SU-DHL-6 (cell line): ENCODE results near the gene TENM4.

Source experiments
- H2AFZ ChIP-seq: fragments of 200-600 bp; sonication (generic); 2 replicates; pipeline ENCODE4 v1.6.1; 2014; ENCODE audit warnings: low read depth, mild to moderate bottlenecking, moderate library complexity, mixed read lengths, antibody characterized with exemption, low read length; ENCODE audit not compliant: severe bottlenecking
- H3F3A ChIP-seq: fragments of 200-600 bp; shearing (Covaris generic); 2 replicates; pipeline ENCODE4 v1.6.0; 2016; ENCODE audit warnings: antibody characterized with exemption, mild to moderate bottlenecking; ENCODE audit not compliant: insufficient read depth
- H3K27ac ChIP-seq: fragments of 200-600 bp; sonication (generic); 2 replicates; pipeline ENCODE4 v1.5.1; 2016; ENCODE audit warnings: low read depth, mild to moderate bottlenecking, low read length, moderate library complexity, mixed read lengths
- H3K27me3 ChIP-seq: fragments of 200-600 bp; sonication (generic), shearing (Covaris generic); 2 replicates; pipeline ENCODE4 v1.6.0; 2014; ENCODE audit warnings: mild to moderate bottlenecking, low read length
- H3K36me3 ChIP-seq: fragments of 200-600 bp; sonication (generic); 2 replicates; pipeline ENCODE4 v1.6.1; 2014; ENCODE audit warnings: mild to moderate bottlenecking, low read length, mixed read lengths
- H3K4me2 ChIP-seq: fragments of 300-600, 200-600 bp; shearing (Covaris generic), sonication (generic); 2 replicates; pipeline ENCODE4 v1.6.0; 2014; ENCODE audit warnings: low read length, low read depth, mild to moderate bottlenecking; ENCODE audit not compliant: poor library complexity, severe bottlenecking
- H3K4me3 ChIP-seq: fragments of 200-600 bp; sonication (generic); 2 replicates; pipeline ENCODE4 v1.5.1; 2014; ENCODE audit warnings: antibody characterized with exemption, low read length, mild to moderate bottlenecking, mixed read lengths; ENCODE audit not compliant: insufficient read depth, poor library complexity, severe bottlenecking
- H3K79me2 ChIP-seq: fragments of 200-600 bp; sonication (generic); 2 replicates; pipeline ENCODE4 v1.6.1; 2014; ENCODE audit warnings: mild to moderate bottlenecking, low read length, moderate library complexity; ENCODE audit not compliant: insufficient read depth
- H3K9ac ChIP-seq: fragments of 200-600 bp; sonication (generic); 2 replicates; pipeline ENCODE4 v1.7.0; 2014; ENCODE audit warnings: mild to moderate bottlenecking, low read length
- H3K9me2 ChIP-seq: fragments of 200-600 bp; sonication (generic); replicated peaks from 2 replicates; pipeline ENCODE4 v1.6.1; 2014; ENCODE audit warnings: low read length; ENCODE audit not compliant: insufficient read depth
- H3K9me3 ChIP-seq: fragments of 200-600 bp; sonication (generic); 2 replicates; pipeline ENCODE4 v1.6.1; 2014; ENCODE audit warnings: low read length, mixed read lengths; ENCODE audit not compliant: insufficient read depth
- H4K20me1 ChIP-seq: fragments of 200-600 bp; sonication (generic); 2 replicates; pipeline ENCODE4 v1.6.1; 2014; ENCODE audit warnings: low read depth, mild to moderate bottlenecking, antibody characterized with exemption, low read length, moderate library complexity, mixed read lengths
- CTCF ChIP-seq: fragments of 200-600 bp; sonication (generic); IDR thresholded peaks from one replicate; pipeline ENCODE4 v1.5.1; 2017; ENCODE audit warnings: antibody characterized with exemption, mild to moderate bottlenecking, low read length, moderate library complexity; ENCODE audit not compliant: insufficient read depth, poor library complexity, severe bottlenecking
- EZH2phosphoT487 ChIP-seq: fragments of 200-600 bp; sonication (generic), shearing (Covaris generic); conservative IDR thresholded peaks from 2 replicates; pipeline ENCODE4 v1.6.1; 2018; ENCODE audit warnings: mild to moderate bottlenecking, antibody characterized with exemption, low read length, moderate library complexity, mixed read lengths

Gene TENM4

GRCh38 chr11:78667461-78667860, 773.4 kb downstream of the TENM4 start:
- Histone ChIP-seq H3K27ac (no peak overlapping the region), H3K4me2 (no peak overlapping the region), H3K9me3 (no peaks in the 10 kb centered on the region), H3K4me3 (no peak overlapping the region), H4K20me1 (no peaks in the 10 kb centered on the region), H3F3A (no peaks in the 10 kb centered on the region), H3K79me2 (no peaks in the 10 kb centered on the region), H3K9ac (no peak overlapping the region), H2AFZ (no peak overlapping the region), H3K36me3 (no peaks in the 10 kb centered on the region), H3K9me2 (no peaks in the 10 kb centered on the region), H3K27me3 (no peaks in the 10 kb centered on the region)
- TF ChIP-seq EZH2phosphoT487 = no peak
- TF ChIP-seq CTCF = no peak

- no peaks in the 10 kb centered on the region for H3K27me3 ChIP-seq
- no peak overlapping the region for H3K4me3 ChIP-seq
- no peak overlapping the region for H2AFZ ChIP-seq
- no peaks in the 10 kb centered on the region for H3K36me3 ChIP-seq
- H3K79me2 ChIP-seq = no peaks in the 10 kb centered on the region
- no peak overlapping the region for H3K27ac ChIP-seq
- no peaks in the 10 kb centered on the region for H3K9me2 ChIP-seq
- H3F3A ChIP-seq = no peaks in the 10 kb centered on the region
- H3K4me2 ChIP-seq = no peak overlapping the region
- no peaks in the 10 kb centered on the region for H4K20me1 ChIP-seq
- no peak for TF ChIP-seq CTCF
- TF ChIP-seq EZH2phosphoT487 = no peak
- H3K9me3 ChIP-seq = no peaks in the 10 kb centered on the region
- H3K9ac ChIP-seq = no peak overlapping the region
Measured at GRCh38 chr11:78666675-78667160, 774.1 kb downstream of the TENM4 start.

- H3K79me2 ChIP-seq = no peaks in the 10 kb centered on the region
- TF ChIP-seq EZH2phosphoT487 = no peak
- TF ChIP-seq CTCF = no peak
- no peaks in the 10 kb centered on the region for H3F3A ChIP-seq
- H3K9me2 ChIP-seq = no peaks in the 10 kb centered on the region
- no peak overlapping the region for H3K27ac ChIP-seq
- H3K9me3 ChIP-seq = no peaks in the 10 kb centered on the region
- H3K9ac ChIP-seq = no peak overlapping the region
- H3K4me2 ChIP-seq = no peak overlapping the region
- H3K36me3 ChIP-seq = no peaks in the 10 kb centered on the region
- H3K27me3 ChIP-seq = no peaks in the 10 kb centered on the region
- H3K4me3 ChIP-seq = no peak overlapping the region
- no peaks in the 10 kb centered on the region for H4K20me1 ChIP-seq
- H2AFZ ChIP-seq = no peak overlapping the region
Measured at GRCh38 chr11:78664636-78665035, 776.2 kb downstream of the TENM4 start.
